Measurements from ENCODE around the gene MS4A18.

Gene MS4A18

GRCh38 chr11:60786811-60787567 is 62.5 kb downstream of the MS4A18 start:
- DNase-seq (ENCODE audit: low read depth) = no peak

DNA sequence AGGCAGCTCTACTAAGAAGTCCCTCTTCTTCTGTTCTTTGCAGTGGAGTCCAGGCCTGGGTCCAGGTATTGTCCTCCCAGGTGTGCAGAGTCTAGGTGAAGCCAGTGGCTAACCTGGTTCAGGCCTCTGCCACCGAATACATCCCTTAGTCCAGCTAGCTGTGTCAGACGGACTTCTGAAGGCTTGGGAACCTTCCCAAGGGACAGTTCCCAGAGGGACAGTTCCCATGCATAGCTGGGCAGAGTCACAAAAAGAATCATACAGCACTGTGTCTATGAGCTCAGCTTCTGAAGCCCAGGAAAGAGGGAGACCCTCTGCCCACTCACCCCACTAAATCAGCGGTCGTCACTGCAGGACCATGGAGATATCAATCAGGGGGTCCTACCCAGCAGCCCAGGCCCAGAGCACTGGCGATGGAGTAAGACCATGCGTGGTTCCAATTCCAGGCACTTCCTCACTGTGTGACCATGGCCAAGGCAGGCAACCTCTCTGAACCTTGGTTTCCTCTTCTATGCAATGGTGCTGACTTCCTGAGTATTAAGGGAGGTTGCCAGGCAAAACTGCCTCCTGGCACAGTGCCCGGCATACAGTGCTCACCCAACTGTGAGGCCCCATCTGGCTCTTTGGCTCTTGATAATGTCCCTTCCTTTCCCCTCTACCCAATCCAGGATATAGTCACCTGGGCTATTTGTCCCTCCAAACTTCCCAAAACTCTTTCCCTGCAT is 64.0 kb downstream of the MS4A18 start:
- DNase-seq (ENCODE audit: low read depth) = no peak

- DNase-seq (ENCODE audit: low read depth) = no peak
Observed at GRCh38 chr11:60790726-60791125, 66.2 kb downstream of the MS4A18 start.

GRCh38 chr11:60791153-60791933 is 66.8 kb downstream of the MS4A18 start:
- no peak for DNase-seq (ENCODE audit: low read depth)

DNA sequence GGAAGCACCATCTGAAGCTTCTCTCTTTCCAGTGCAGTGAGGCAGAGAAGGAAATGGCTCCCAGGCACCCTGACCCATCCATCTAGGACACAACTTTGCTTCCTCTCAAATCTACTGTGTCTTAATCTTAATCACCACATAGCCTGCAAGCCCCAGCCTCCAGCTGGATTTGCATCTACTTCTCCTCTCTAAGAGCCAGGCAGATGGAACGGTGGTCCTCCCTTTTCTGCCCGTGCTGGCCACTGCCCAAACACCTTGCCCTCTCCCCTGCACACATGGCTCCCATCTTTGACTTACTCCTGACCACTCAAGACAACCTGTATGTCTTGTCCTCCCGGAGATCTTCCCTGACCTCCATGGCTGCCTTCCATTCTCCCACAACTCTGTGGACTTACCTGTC is 68.0 kb downstream of the MS4A18 start:
- no peak for DNase-seq (ENCODE audit: low read depth)
